ENCODE data around the gene OTOR. TPM values are rescaled to one million over a fixed set of nuclear protein-coding genes. Genes with fewer than 3 reads are reported as not detected.

OTOR gene
- total RNA-seq, 1 donor from 2014 or later = not detected

- DNase-seq (ENCODE audit: low read depth) = no peak
These were observed 807 bp upstream of the OTOR start for GRCh38 chr20:16747291-16747811.

GRCh38 chr20:16749573-16749972, 1.4 kb downstream of the OTOR start:
- no peak for DNase-seq (ENCODE audit: low read depth)

GRCh38 chr20:16752082-16752481, 3.9 kb downstream of the OTOR start:
- peak; percentile 9 for DNase-seq (ENCODE audit: low read depth)

- no peak for DNase-seq (ENCODE audit: low read depth)
These were observed 4.7 kb downstream of the OTOR start for GRCh38 chr20:16752901-16753300.

- DNase-seq (ENCODE audit: low read depth) = peak; percentile 9
These were observed 10.5 kb downstream of the OTOR start for GRCh38 chr20:16758454-16759180.

- DNase-seq (ENCODE audit: low read depth) = peak; percentile 24
These were observed 11.0 kb downstream of the OTOR start for GRCh38 chr20:16759181-16759563.

- no peak for DNase-seq (ENCODE audit: low read depth)
These were observed 12.5 kb downstream of the OTOR start for GRCh38 chr20:16760431-16761304.

GRCh38 chr20:16761305-16761829, 13.2 kb downstream of the OTOR start:
- DNase-seq (ENCODE audit: low read depth) = peak; percentile 77

GRCh38 chr20:16764560-16764959, 16.4 kb downstream of the OTOR start:
- no peak for DNase-seq (ENCODE audit: low read depth)

GRCh38 chr20:16771213-16771612, 23.1 kb downstream of the OTOR start:
- DNase-seq (ENCODE audit: low read depth) = no peak

GRCh38 chr20:16775961-16776360, 27.8 kb downstream of the OTOR start:
- no peak for DNase-seq (ENCODE audit: low read depth)

GRCh38 chr20:16777126-16777525, 29.0 kb downstream of the OTOR start:
- DNase-seq (ENCODE audit: low read depth) = no peak

- no peak for DNase-seq (ENCODE audit: low read depth)
These were observed 30.0 kb downstream of the OTOR start for GRCh38 chr20:16778159-16778558.

- no peak for DNase-seq (ENCODE audit: low read depth)
These were observed 33.3 kb downstream of the OTOR start for GRCh38 chr20:16781496-16781895.

GRCh38 chr20:16785226-16785625, 37.1 kb downstream of the OTOR start:
- DNase-seq (ENCODE audit: low read depth) = peak; percentile 14

Other genes starting within 250 kb of the OTOR start
- gene KIF16B, start 174.9 kb upstream of the OTOR start, total RNA-seq = 16.0 and 21.2 TPM in 2 replicates
- 50.7 and 67.3 TPM in 2 replicates for gene SNRPB2, start 18.3 kb upstream of the OTOR start, total RNA-seq